Measurements from ENCODE around the gene CACNG3.

CACNG3 gene

GRCh38 chr16:24360936-24361335, 104.8 kb downstream of the CACNG3 start:
- intact Hi-C loops (cut with DNase I) = no loop called here
- DNase-seq = peak in 5 of 42 donors; percentile 4 to 59 (median 18)

GRCh38 chr16:24364596-24364995, 108.5 kb downstream of the CACNG3 start:
- intact Hi-C loops (cut with DNase I) = no loop called here
- no peak for DNase-seq

- intact Hi-C loops (cut with DNase I) = no loop called here
- DNase-seq = no peak
These were observed 111.1 kb downstream of the CACNG3 start for GRCh38 chr16:24367186-24367710.

DNA sequence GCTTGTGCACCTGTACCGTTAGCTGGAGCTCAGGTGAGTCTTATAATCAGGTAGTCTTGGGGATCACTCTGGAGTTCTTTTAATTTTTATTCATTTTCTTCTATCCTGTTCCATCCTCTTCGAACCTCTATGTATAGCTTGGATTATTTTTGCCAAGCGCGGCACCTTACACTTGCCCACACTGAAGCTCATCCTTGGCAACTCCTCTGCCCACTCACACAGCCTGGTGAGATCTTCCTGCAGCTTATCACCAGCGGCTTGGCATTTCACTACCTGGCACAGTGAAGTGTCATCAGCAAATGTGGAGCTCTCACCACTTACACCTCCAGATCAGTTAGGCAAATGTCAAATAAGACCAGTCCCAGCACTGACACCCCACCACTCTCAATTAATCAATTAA, 116.7 kb downstream of the CACNG3 start:
- intact Hi-C loops (cut with DNase I) = no loop called here
- DNase-seq = peak in 41 of 42 donors; percentile 11 to 89 (median 52)

- DNase-seq = no peak
- intact Hi-C loops (cut with DNase I) = no loop called here
These were observed 122.9 kb downstream of the CACNG3 start for GRCh38 chr16:24378999-24379398.

- intact Hi-C loops (cut with DNase I) = no loop called here
- no peak for DNase-seq
These were observed 125.5 kb downstream of the CACNG3 start for GRCh38 chr16:24381470-24382118.

DNA sequence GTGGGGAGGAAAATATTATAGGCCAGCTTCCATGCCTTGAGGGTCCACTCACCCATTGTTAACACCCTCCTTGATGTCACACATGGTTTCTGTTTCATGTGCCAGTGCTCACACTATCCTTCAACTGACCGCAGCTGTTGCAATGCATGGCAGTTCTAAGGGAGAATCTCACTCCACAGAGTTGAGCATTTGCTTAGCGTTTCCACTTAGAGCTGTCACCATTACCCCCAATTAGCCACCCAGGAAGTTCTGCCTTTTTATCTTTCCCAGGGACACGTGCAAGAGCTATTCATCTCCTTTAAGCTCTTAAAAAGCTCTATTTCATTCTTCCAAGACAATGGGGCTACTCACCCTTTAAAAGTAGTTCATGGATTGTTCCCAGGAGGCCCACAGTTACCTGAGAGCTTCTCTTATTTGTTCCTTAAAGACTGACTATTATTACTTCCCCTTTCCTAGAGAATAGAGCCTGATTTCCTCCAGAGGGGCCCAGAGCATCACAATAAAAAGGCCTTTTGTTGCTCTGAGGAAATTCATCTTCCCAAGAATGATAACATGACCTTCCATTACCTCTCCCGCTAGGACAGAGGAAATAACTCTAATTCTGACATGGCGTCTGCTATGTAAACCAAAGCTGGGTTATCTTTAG, 126.8 kb downstream of the CACNG3 start:
- intact Hi-C loops (cut with DNase I) = no loop called here
- no peak for DNase-seq

DNA sequence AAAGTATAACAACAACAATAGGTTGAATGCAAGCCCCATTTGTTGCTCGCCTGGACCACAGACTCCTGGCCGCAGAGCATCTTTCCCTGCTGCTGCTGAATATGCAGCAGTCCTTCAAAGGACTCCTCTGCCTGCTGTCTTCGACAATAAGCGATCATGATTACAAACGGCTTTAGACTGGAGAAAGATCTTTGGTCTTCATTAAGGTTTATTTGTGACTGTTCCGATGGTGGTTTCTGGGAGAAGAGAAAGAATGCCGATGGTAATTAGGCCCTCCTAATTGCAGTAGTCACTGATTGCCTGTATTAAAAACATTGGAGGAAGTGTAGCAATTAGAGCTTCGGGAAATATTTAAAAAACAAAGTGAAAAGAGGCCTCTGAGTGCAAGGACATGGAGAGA, 138.2 kb downstream of the CACNG3 start:
- intact Hi-C loops (cut with DNase I) = no loop called here

GRCh38 chr16:24396350-24397271, 140.5 kb downstream of the CACNG3 start:
- peak in 21 of 42 donors; percentile 7 to 69 (median 23) for DNase-seq
- intact Hi-C loops (cut with DNase I) = no loop called here

More for the DNA sequence above, 138.2 kb downstream of the CACNG3 start:
- DNase-seq = no peak

- intact Hi-C loops (cut with DNase I) = no loop called here
- DNase-seq = peak in 11 of 42 donors; percentile 4 to 40 (median 25)
These were observed 152.9 kb downstream of the CACNG3 start for GRCh38 chr16:24409045-24409444.

Measured in head of caudate nucleus (tissue), 42 donors.